Measurements from ENCODE around the gene ARHGEF28. TPM values are rescaled to one million over a fixed set of nuclear protein-coding genes. Genes with fewer than 3 reads are reported as not detected.

Gene ARHGEF28
- total RNA-seq, 1 donor from 2014 or later = 44.9 TPM

DNA sequence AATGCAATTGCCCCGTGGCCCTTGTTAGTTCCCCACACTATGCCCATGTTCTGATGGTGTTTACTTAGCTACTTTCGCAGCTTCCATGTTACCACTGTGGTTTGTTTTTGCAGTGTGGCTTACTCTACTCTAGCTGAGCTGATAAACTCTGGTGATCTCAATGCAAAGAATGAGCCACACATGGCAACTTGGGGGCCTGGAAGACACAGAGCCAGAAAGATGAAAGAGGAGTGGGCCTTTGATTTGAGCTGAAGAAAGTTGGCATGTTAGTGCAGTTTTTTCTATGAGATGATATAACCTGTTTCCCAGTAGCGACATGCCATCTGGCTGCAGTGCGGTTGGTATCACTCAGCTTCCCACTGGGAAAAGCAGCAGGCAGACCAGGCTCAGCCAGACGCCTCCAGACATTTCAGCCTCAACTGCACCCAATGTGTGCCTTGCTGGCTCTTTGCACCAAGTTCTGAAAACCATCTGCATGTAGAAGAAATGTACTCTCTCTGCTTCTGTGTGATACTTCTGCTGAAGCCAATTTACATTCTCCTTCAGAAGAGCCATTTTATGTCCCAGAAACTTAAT, 329.4 kb downstream of the ARHGEF28 start:
- peaks cover 5% of the 10 kb centered on the region for H3K4me1 Mint-ChIP-seq (ENCODE audit: unreplicated experiment)
- no peaks in the 10 kb centered on the region for H3K9me3 Mint-ChIP-seq (ENCODE audit: unreplicated experiment)
- no peak for DNase-seq (ENCODE audit: extremely low spot score, unreplicated experiment)
- H3K27ac Mint-ChIP-seq (ENCODE audit: unreplicated experiment) = no peak overlapping the region
- no peaks in the 10 kb centered on the region for H3K36me3 Mint-ChIP-seq (ENCODE audit: unreplicated experiment)
- H3K4me3 Mint-ChIP-seq (ENCODE audit: unreplicated experiment) = no peak overlapping the region
- TF ChIP-seq, protein P1, sequence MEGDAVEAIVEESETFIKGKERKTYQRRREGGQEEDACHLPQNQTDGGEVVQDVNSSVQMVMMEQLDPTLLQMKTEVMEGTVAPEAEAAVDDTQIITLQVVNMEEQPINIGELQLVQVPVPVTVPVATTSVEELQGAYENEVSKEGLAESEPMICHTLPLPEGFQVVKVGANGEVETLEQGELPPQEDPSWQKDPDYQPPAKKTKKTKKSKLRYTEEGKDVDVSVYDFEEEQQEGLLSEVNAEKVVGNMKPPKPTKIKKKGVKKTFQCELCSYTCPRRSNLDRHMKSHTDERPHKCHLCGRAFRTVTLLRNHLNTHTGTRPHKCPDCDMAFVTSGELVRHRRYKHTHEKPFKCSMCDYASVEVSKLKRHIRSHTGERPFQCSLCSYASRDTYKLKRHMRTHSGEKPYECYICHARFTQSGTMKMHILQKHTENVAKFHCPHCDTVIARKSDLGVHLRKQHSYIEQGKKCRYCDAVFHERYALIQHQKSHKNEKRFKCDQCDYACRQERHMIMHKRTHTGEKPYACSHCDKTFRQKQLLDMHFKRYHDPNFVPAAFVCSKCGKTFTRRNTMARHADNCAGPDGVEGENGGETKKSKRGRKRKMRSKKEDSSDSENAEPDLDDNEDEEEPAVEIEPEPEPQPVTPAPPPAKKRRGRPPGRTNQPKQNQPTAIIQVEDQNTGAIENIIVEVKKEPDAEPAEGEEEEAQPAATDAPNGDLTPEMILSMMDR (IDR thresholded peaks at IDR 0.05) = no peak
- no peaks in the 10 kb centered on the region for H3K27me3 Mint-ChIP-seq (ENCODE audit: unreplicated experiment)

- no peak overlapping the region for H3K27ac Mint-ChIP-seq (ENCODE audit: unreplicated experiment)
- no peak overlapping the region for H3K4me3 Mint-ChIP-seq (ENCODE audit: unreplicated experiment)
- no peak for DNase-seq (ENCODE audit: extremely low spot score, unreplicated experiment)
- H3K36me3 Mint-ChIP-seq (ENCODE audit: unreplicated experiment) = no peaks in the 10 kb centered on the region
- TF ChIP-seq, protein P1 (IDR thresholded peaks at IDR 0.05) = no peak
- no peaks in the 10 kb centered on the region for H3K4me1 Mint-ChIP-seq (ENCODE audit: unreplicated experiment)
- H3K27me3 Mint-ChIP-seq (ENCODE audit: unreplicated experiment) = no peaks in the 10 kb centered on the region
- H3K9me3 Mint-ChIP-seq (ENCODE audit: unreplicated experiment) = no peaks in the 10 kb centered on the region
Observed at GRCh38 chr5:73957397-73958001, 331.5 kb downstream of the ARHGEF28 start.

GRCh38 chr5:73958037-73958436, 332.0 kb downstream of the ARHGEF28 start:
- TF ChIP-seq, protein P1 (IDR thresholded peaks at IDR 0.05) = no peak
- Mint-ChIP-seq H3K4me3 (ENCODE audit: unreplicated experiment) (no peak overlapping the region), H3K36me3 (ENCODE audit: unreplicated experiment) (no peaks in the 10 kb centered on the region), H3K9me3 (ENCODE audit: unreplicated experiment) (no peaks in the 10 kb centered on the region), H3K27ac (ENCODE audit: unreplicated experiment) (no peak overlapping the region), H3K4me1 (ENCODE audit: unreplicated experiment) (no peaks in the 10 kb centered on the region), H3K27me3 (ENCODE audit: unreplicated experiment) (no peaks in the 10 kb centered on the region)
- DNase-seq (ENCODE audit: extremely low spot score, unreplicated experiment) = no peak

DNA sequence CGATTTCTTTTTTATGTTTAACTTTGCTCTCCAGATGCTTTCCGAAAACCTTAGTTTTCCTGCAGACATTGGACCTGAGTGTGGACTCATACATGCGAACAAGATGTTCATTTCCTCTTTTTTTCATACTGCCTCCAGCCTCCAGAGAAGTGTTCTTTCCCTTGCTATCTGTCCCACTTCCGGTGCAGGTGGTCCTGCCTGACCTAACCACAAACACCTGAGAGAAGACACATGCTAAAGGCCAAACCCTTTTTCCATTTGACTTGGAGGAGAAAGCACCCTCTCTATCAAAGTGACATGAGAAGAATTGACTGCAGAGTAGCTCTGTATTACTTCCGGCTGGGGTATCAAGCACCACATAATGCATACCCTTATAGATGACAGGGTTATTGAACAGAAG, 334.0 kb downstream of the ARHGEF28 start:
- Mint-ChIP-seq H3K27ac (ENCODE audit: unreplicated experiment) (no peak overlapping the region), H3K9me3 (ENCODE audit: unreplicated experiment) (no peaks in the 10 kb centered on the region), H3K4me1 (ENCODE audit: unreplicated experiment) (no peaks in the 10 kb centered on the region), H3K36me3 (ENCODE audit: unreplicated experiment) (no peaks in the 10 kb centered on the region), H3K27me3 (ENCODE audit: unreplicated experiment) (no peaks in the 10 kb centered on the region), H3K4me3 (ENCODE audit: unreplicated experiment) (no peak overlapping the region)
- no peak for DNase-seq (ENCODE audit: extremely low spot score, unreplicated experiment)
- TF ChIP-seq, protein P1 (IDR thresholded peaks at IDR 0.05) = no peak

DNA sequence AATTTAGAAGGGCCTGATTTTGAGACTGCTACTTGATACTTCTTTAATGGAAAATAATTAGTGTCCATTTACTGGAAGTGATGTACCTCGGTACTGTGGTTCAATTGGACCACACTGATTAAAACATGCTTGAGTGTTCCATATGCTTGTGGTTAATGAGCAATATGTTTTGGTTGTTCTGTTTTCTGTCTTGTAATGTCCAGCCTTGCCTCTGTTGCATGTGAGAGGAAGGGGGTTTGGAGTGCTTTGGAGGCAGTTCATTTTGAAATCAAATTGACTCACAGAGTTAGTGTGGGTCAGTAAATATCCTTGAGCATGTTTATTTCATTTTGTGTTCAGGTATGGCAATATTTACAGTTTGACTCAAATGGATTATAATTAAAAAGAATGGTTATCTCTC, 334.4 kb downstream of the ARHGEF28 start:
- DNase-seq (ENCODE audit: extremely low spot score, unreplicated experiment) = no peak
- Mint-ChIP-seq H3K9me3 (ENCODE audit: unreplicated experiment) (no peaks in the 10 kb centered on the region), H3K36me3 (ENCODE audit: unreplicated experiment) (no peaks in the 10 kb centered on the region), H3K4me3 (ENCODE audit: unreplicated experiment) (no peak overlapping the region), H3K27me3 (ENCODE audit: unreplicated experiment) (no peaks in the 10 kb centered on the region), H3K4me1 (ENCODE audit: unreplicated experiment) (no peaks in the 10 kb centered on the region), H3K27ac (ENCODE audit: unreplicated experiment) (no peak overlapping the region)
- TF ChIP-seq, protein P1 (IDR thresholded peaks at IDR 0.05) = no peak

All from osteocyte (in vitro differentiated cells).